Vagina (tissue), 2 donors: ENCODE results near the gene PFAS. TPM values are rescaled to one million over a fixed set of nuclear protein-coding genes. Genes with fewer than 3 reads are reported as not detected.
A peak's percentile ranks its signal among the peaks of the same experiment; 100 is the strongest.
"Not testable (repeated sequence)": the region's sequence is repeated elsewhere in the genome, so short reads cannot be mapped to it uniquely, and the experiment has no call there.

Experiments
- DNase-seq, 2 donors: peaks; one replicate each; pipeline ENCODE4 v3.0.0-alpha.2; 2017; ENCODE audit errors: extremely low spot score in 2 of 2
- H3K27ac ChIP-seq: fragments of 200-600 bp; sonication (generic); one replicate; pipeline ENCODE4 v1.5.1; 2019
- H3K27me3 ChIP-seq: fragments of 200-600 bp; sonication (generic); one replicate; pipeline ENCODE4 v1.5.1; 2019
- H3K36me3 ChIP-seq, 2 donors: fragments of 200-600 bp; sonication (generic); one replicate each; pipeline ENCODE4 v1.5.1; 2017 to 2019
- H3K4me1 ChIP-seq: fragments of 200-600 bp; sonication (generic); one replicate; pipeline ENCODE4 v1.5.1; 2019
- H3K4me3 ChIP-seq, 2 donors: fragments of 200-600 bp; sonication (generic); 1 replicate in 1 of 2; 2 replicates in 1 of 2; pipeline ENCODE4 v1.5.1; 2016 to 2019
- H3K9me3 ChIP-seq: fragments of 200-600 bp; sonication (generic); one replicate; pipeline ENCODE4 v1.5.1; 2019
- CTCF ChIP-seq, 3 experiments: fragments of 450-650 bp in 2 of 3; fragments of 200-600 bp in 1 of 3; sonication (generic) in 1 of 3; IDR thresholded peaks; one replicate each; pipeline ENCODE4 v1.5.1; 2017 to 2019; ENCODE audit warnings: antibody characterized with exemption in 3 of 3, mild to moderate bottlenecking in 2 of 3, moderate library complexity in 2 of 3
- POLR2A ChIP-seq, 2 donors: fragments of 450-650 bp; IDR thresholded peaks; one replicate each; pipeline ENCODE4 v1.6.1; 2017; ENCODE audit warnings: antibody characterized with exemption in 2 of 2, mild to moderate bottlenecking in 2 of 2, moderate library complexity in 2 of 2
- POLR2AphosphoS5 ChIP-seq, 2 donors: sonication (generic); formaldehyde crosslinking; IDR thresholded peaks; one replicate each; pipeline ENCODE4 v1.9.0; 2017; ENCODE audit warnings: antibody characterized with exemption in 2 of 2, mild to moderate bottlenecking in 2 of 2, low read depth in 1 of 2; ENCODE audit not compliant: insufficient read depth in 1 of 2
- intact Hi-C: fragments of 100-400 bp; cut with DNase I; formaldehyde crosslinking; loops from one replicate; pipeline ENCODE4 v1.15.1; 2023
- total RNA-seq: library from RNA; depleted of rRNA; stranded (reverse); fragments of >200 nt; gene quantifications from one replicate; pipeline ENCODE4 v1.2.3, GENCODE V29; 2016

The PFAS gene
- total RNA-seq, 1 donor from 2014 or later: 36.3 TPM

DNA sequence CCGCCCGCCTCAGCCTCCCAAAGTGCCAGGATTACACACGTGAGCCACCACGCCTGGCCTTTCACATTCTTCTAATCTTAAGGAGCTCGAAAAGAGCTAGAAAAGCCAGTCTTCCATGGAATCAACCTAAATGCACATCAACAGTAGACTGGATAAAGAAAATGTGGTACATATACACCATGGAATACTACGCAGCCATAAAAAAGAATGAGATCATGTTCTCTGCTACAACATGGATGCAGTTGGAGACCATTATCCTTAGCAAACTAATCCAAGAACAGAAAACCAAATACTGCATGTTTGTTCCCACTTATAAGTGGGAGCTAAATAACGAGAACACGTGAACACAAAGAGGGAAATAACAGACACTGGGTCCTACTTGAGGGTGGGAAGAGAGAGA, 4.3 kb upstream of the PFAS start:
- H3K4me3 ChIP-seq: no peak overlapping the region
- H3K27ac ChIP-seq: no peak overlapping the region
- peaks cover 0 to 19% of the 10 kb centered on the region in 2 donors for H3K36me3 ChIP-seq
- no peak for TF ChIP-seq POLR2AphosphoS5 (IDR thresholded peaks at IDR 0.05; ENCODE audit: insufficient read depth in 1 of 2, low read depth in 1 of 2)
- TF ChIP-seq POLR2A (IDR thresholded peaks at IDR 0.05): no peak
- intact Hi-C loops: loop anchor here (5.0 kb wide), 1 partner anchor 53 kb away; the partner anchor contains the start of gene SLC25A35
- no peak for DNase-seq
- H3K9me3 ChIP-seq: no peaks in the 10 kb centered on the region
- H3K27me3 ChIP-seq: no peaks in the 10 kb centered on the region
- peaks cover 5% of the 10 kb centered on the region for H3K4me1 ChIP-seq

GRCh38 chr17:8249621-8250500, 772 bp downstream of the PFAS start:
- Histone ChIP-seq H3K27ac (peak overlapping the region; percentile 98), H3K9me3 (no peaks in the 10 kb centered on the region), H3K27me3 (no peaks in the 10 kb centered on the region), H3K36me3 (peaks cover 0 to 2% of the 10 kb centered on the region in 2 donors), H3K4me3 (peak overlapping the region; percentile 85 to 89), H3K4me1 (peaks cover 10% of the 10 kb centered on the region)
- intact Hi-C loops: loop anchor here (2.0 to 5.0 kb wide), 2 partner anchors 47 to 63 kb away; partner anchors contain the start of gene SLC25A35
- no peak for DNase-seq
- no peak for TF ChIP-seq POLR2A (IDR thresholded peaks at IDR 0.05)

DNA sequence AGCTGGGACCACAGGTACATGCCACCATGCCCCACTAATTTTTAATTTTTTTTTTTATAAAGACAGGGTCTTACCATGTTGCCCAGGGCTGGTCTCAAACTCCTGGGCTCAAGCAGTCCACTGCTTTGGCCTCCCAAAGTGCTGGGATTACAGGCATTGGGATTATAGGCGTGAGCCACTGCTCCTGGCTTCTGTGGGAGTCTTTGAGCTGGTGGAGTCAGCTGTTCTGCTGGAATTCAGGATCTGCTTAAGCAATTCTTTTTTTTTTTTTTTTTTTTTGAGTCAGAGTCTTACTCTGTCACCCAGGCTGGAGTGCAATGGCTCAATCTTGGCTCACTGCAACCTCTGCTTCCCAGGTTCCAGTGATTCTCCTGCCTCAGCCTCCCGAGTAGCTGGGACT, 2.3 kb downstream of the PFAS start:
- Histone ChIP-seq H3K36me3 (peaks cover 0 to 16% of the 10 kb centered on the region in 2 donors), H3K4me1 (peaks cover 10% of the 10 kb centered on the region)
- H3K27me3 ChIP-seq, H3K27ac ChIP-seq, H3K9me3 ChIP-seq, DNase-seq, H3K4me3 ChIP-seq, intact Hi-C loops: not testable (repeated sequence)

- H3K36me3 ChIP-seq: peaks cover 0 to 29% of the 10 kb centered on the region in 2 donors
- TF ChIP-seq POLR2AphosphoS5 (IDR thresholded peaks at IDR 0.05; ENCODE audit: insufficient read depth in 1 of 2, low read depth in 1 of 2) (no peak), CTCF (IDR thresholded peaks at IDR 0.05) (no peak), POLR2A (IDR thresholded peaks at IDR 0.05) (no peak)
- H3K27me3 ChIP-seq: no peaks in the 10 kb centered on the region
- no peak overlapping the region for H3K27ac ChIP-seq
- H3K9me3 ChIP-seq: no peaks in the 10 kb centered on the region
- no peak overlapping the region for H3K4me3 ChIP-seq
- intact Hi-C loops: no loop called here
- H3K4me1 ChIP-seq: peaks cover 10% of the 10 kb centered on the region
- DNase-seq: no peak
Observed at GRCh38 chr17:8253801-8254200, 4.7 kb downstream of the PFAS start.

DNA sequence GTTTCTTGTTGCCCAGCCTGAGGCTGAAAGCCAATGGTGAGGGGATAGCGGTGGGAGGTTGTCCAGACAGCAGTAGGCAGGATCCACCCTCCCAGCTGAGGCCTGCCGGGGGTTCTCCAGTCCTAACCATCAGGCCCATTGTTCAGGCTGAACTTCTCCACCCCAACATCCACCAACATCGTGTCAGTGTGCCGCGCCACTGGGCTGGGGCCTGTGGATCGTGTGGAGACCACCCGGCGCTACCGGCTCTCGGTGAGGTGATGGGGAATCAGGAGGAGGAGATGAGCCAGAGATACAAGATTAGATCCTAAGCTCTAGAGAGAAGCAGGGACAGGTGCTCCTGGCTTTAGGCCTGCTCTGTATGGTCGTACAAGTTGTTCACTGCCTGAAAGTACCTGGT, 5.8 kb downstream of the PFAS start:
- no peak for TF ChIP-seq POLR2A (IDR thresholded peaks at IDR 0.05)
- TF ChIP-seq CTCF (IDR thresholded peaks at IDR 0.05): no peak
- Histone ChIP-seq H3K9me3 (no peaks in the 10 kb centered on the region), H3K27me3 (no peaks in the 10 kb centered on the region), H3K27ac (no peak overlapping the region), H3K4me3 (no peak overlapping the region), H3K4me1 (peaks cover 4% of the 10 kb centered on the region), H3K36me3 (peaks cover 0 to 35% of the 10 kb centered on the region in 2 donors)
- no peak for DNase-seq
- intact Hi-C loops: no loop called here

DNA sequence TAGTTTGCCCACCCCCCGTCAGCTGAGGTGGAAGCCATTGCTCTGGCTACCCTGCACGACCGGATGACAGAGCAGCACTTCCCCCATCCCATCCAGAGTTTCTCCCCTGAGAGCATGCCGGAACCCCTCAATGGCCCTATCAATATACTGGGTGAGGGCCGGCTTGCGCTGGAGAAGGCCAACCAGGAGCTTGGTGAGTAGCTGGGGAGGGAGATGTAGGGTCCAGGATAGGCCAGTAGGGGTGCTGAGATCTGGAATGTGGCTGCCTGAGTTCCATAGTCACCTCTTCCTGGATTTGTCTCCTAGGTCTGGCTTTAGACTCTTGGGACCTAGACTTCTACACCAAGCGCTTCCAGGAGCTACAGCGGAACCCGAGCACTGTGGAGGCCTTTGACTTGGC, 6.4 kb downstream of the PFAS start:
- DNase-seq: no peak
- TF ChIP-seq CTCF (IDR thresholded peaks at IDR 0.05): no peak
- no peak for TF ChIP-seq POLR2AphosphoS5 (IDR thresholded peaks at IDR 0.05; ENCODE audit: insufficient read depth in 1 of 2, low read depth in 1 of 2)
- no peak for TF ChIP-seq POLR2A (IDR thresholded peaks at IDR 0.05)
- H3K9me3 ChIP-seq: no peaks in the 10 kb centered on the region
- H3K36me3 ChIP-seq: peaks cover 0 to 39% of the 10 kb centered on the region in 2 donors
- H3K27ac ChIP-seq: no peak overlapping the region
- no peak overlapping the region for H3K4me3 ChIP-seq
- no peaks in the 10 kb centered on the region for H3K4me1 ChIP-seq
- intact Hi-C loops: no loop called here
- H3K27me3 ChIP-seq: no peaks in the 10 kb centered on the region
